HepG2 (cell line): Measurements from ENCODE around the gene GGCT. TPM values are rescaled to one million over a fixed set of nuclear protein-coding genes. Genes with fewer than 3 reads are reported as not detected.
A peak's percentile ranks its signal among the peaks of the same experiment; 100 is the strongest.

ENCODE experiments used
- ATAC-seq: fragments of 200-7000 bp; cut with Tn5 transposase; 3 replicates; pipeline ENCODE4 v1.9.1; 2020; ENCODE audit warnings: mild to moderate bottlenecking, moderate library complexity
- BruUV-seq: library from RNA; stranded (reverse); fragments of 400-500 nt; replicated peaks from 2 replicates; lab custom pipeline; 2021; lab: Mats Ljungman, UMichigan
- CTCF ChIA-PET: fragments of 300-600 bp; formaldehyde crosslinking; extraction: SDS; loops from one replicate; lab custom pipeline; 2021; ENCODE audit warnings: low total read pairs, inconsistent platforms, low intra/inter-chr PET ratio; lab: Yijun Ruan, JAX
- POLR2A ChIA-PET: fragments of 350-600 bp; sonication (Branson Sonifier 250); formaldehyde crosslinking; loops from one replicate; lab custom pipeline; 2020; ENCODE audit warnings: antibody characterized with exemption, inconsistent platforms; lab: Yijun Ruan, JAX
- DNase-seq: peaks from one replicate; pipeline ENCODE4 v3.0.0-alpha.2; 2015; ENCODE audit warnings: low spot score
- FAIRE-seq: peaks from 3 replicates; lab custom pipeline; 2011; peaks lifted over from hg19 to GRCh38; lab: Jason Lieb, UNC
- H2AFZ ChIP-seq: one replicate; pipeline ENCODE4 v1.6.1; 2011; ENCODE audit warnings: low read length, inconsistent platforms
- H3K27ac ChIP-seq: fragments of 300-600 bp; 3 replicates; pipeline ENCODE4 v1.8.0; 2011; ENCODE audit warnings: mixed run types, mild to moderate bottlenecking, mixed read lengths, low read length, inconsistent platforms; ENCODE audit not compliant: insufficient read depth; ENCODE audit errors: extremely low read length
- H3K27me3 ChIP-seq, 2 experiments: fragments of 200-600 bp in 1 of 2; 2 replicates in 1 of 2; 3 replicates in 1 of 2; pipeline versions ENCODE4 v1.6.0 to v1.8.0; 2011; ENCODE audit warnings: low read length in 2 of 2, mild to moderate bottlenecking in 2 of 2, moderate library complexity in 2 of 2, inconsistent platforms in 1 of 2; ENCODE audit not compliant: insufficient read depth in 2 of 2, control insufficient read depth in 1 of 2
- H3K36me3 ChIP-seq, 2 experiments: fragments of 200-600 bp in 1 of 2; replicated peaks in 1 of 2; 2 replicates in 1 of 2; 3 replicates in 1 of 2; pipeline versions ENCODE4 v1.5.1 to v1.8.0; 2011; ENCODE audit warnings: low read length in 2 of 2, inconsistent platforms in 1 of 2; ENCODE audit not compliant: insufficient read depth in 2 of 2, control insufficient read depth in 1 of 2
- H3K4me1 ChIP-seq: 2 replicates; pipeline ENCODE4 v1.5.1; 2012; ENCODE audit warnings: low read length, inconsistent platforms; ENCODE audit not compliant: insufficient read depth
- H3K4me2 ChIP-seq: 2 replicates; pipeline ENCODE4 v1.6.0; 2011; ENCODE audit warnings: low read depth, low read length, inconsistent platforms
- H3K4me3 ChIP-seq, 3 experiments: fragments of 200-600 bp in 1 of 3; sonication (generic), shearing (Covaris generic) in 1 of 3; replicated peaks in 1 of 3; 2 replicates each; pipeline ENCODE4 v1.5.1; 2011 to 2016; ENCODE audit warnings: low read length in 3 of 3, inconsistent platforms in 2 of 3, low read depth in 2 of 3, mild to moderate bottlenecking in 2 of 3, control low read depth in 1 of 3, mixed read lengths in 1 of 3; ENCODE audit not compliant: insufficient read depth in 1 of 3
- H3K79me2 ChIP-seq: one replicate; pipeline ENCODE4 v1.6.1; 2011; ENCODE audit warnings: low read length, inconsistent platforms; ENCODE audit not compliant: insufficient read depth
- H3K9ac ChIP-seq: 2 replicates; pipeline ENCODE4 v1.6.0; 2011; ENCODE audit warnings: mild to moderate bottlenecking, low read depth, low read length, inconsistent platforms; ENCODE audit not compliant: insufficient read depth
- H3K9me3 ChIP-seq: 2 replicates; pipeline ENCODE4 v1.5.1; 2012; ENCODE audit warnings: mild to moderate bottlenecking, low read length
- H4K20me1 ChIP-seq: 2 replicates; pipeline ENCODE4 v1.6.0; 2011; ENCODE audit warnings: inconsistent platforms, mild to moderate bottlenecking, low read length, moderate library complexity; ENCODE audit not compliant: insufficient read depth
- ARID2 ChIP-seq: sonication (generic); formaldehyde crosslinking; IDR thresholded peaks from 2 replicates; pipeline ENCODE4 v1.8.1; 2022; ENCODE audit warnings: mild to moderate bottlenecking, missing genetic modification reagents, borderline replicate concordance
- ELF1 ChIP-seq: sonication (generic); formaldehyde crosslinking; IDR thresholded peaks from 2 replicates; pipeline ENCODE4 v1.4.0; 2020; ENCODE audit warnings: missing genetic modification reagents
- HNF4A ChIP-seq: sonication (generic); formaldehyde crosslinking; IDR thresholded peaks from 2 replicates; pipeline ENCODE4 v1.4.0; 2020; ENCODE audit warnings: missing genetic modification reagents
- KLF6 ChIP-seq: IDR thresholded peaks from 2 replicates; pipeline ENCODE4 v1.8.0; 2016; ENCODE audit warnings: missing biosample characterization, missing genetic modification reagents
- SOX6 ChIP-seq, 2 experiments: fragments of 450-650 bp in 1 of 2; sonication (generic) in 1 of 2; formaldehyde crosslinking in 1 of 2; IDR thresholded peaks; 2 replicates each; pipeline versions ENCODE4 v1.4.0 to v1.6.1; 2017 to 2020; ENCODE audit warnings: antibody characterized with exemption in 1 of 2, mild to moderate bottlenecking in 1 of 2, missing genetic modification reagents in 1 of 2
- XBP1 ChIP-seq: sonication (generic); formaldehyde crosslinking; IDR thresholded peaks from 2 replicates; pipeline ENCODE4 v1.5.0; 2020; ENCODE audit warnings: missing genetic modification reagents
- ZFP90 ChIP-seq: sonication (generic); formaldehyde crosslinking; IDR thresholded peaks from 2 replicates; pipeline ENCODE4 v1.8.0; 2022; ENCODE audit warnings: missing genetic modification reagents, mild to moderate bottlenecking, inconsistent platforms, borderline replicate concordance
- ZNF20 ChIP-seq: sonication (generic); formaldehyde crosslinking; IDR thresholded peaks from 2 replicates; pipeline ENCODE4 v1.4.0; 2020; ENCODE audit warnings: mild to moderate bottlenecking, moderate library complexity, missing genetic modification reagents
- ZNF543 ChIP-seq: sonication (generic); formaldehyde crosslinking; IDR thresholded peaks from 2 replicates; pipeline ENCODE4 v1.4.0; 2020; ENCODE audit warnings: mild to moderate bottlenecking, missing genetic modification reagents
- ZNF652 ChIP-seq: IDR thresholded peaks from 2 replicates; pipeline ENCODE4 v1.6.1; 2016; ENCODE audit warnings: low read depth, borderline replicate concordance
- ZNF792 ChIP-seq: IDR thresholded peaks from 2 replicates; pipeline ENCODE4 v1.6.1; 2016
- in situ Hi-C: cut with HindIII; loops from 2 replicates; pipeline ENCODE4 v1.10.0; 2017; ENCODE audit warnings: low pct_unique_long_range_greater_than_20kb; ENCODE audit not compliant: extremely low pct_ligation_motif_present
- intact Hi-C: fragments of 100-400 bp; cut with micrococcal nuclease; formaldehyde crosslinking; loops from one replicate; pipeline ENCODE4 v1.10.0; 2022; ENCODE audit not compliant: unreplicated experiment
- polyA plus RNA-seq, 8 experiments: library from polyadenylated mRNA; depleted of rRNA in 3 of 8; stranded (reverse) in 7 of 8; unstranded in 1 of 8; fragments of >200 nt; fragmentation: Illumina TruSeq in 4 of 8; extraction: Trizol in 4 of 8; gene quantifications; 2 replicates each; pipeline versions ENCODE4 v1.2.1 to v1.2.3, GENCODE V29; 2011 to 2016; ENCODE audit warnings: low read depth in 4 of 8, missing spikeins in 1 of 8, mixed read lengths in 1 of 8; ENCODE audit not compliant: insufficient read depth in 1 of 8
- total RNA-seq, 5 experiments: library from RNA; depleted of rRNA; stranded (reverse); fragments of >200 nt; fragmentation: Illumina TruSeq; extraction: Trizol; gene quantifications; 2 replicates each; pipeline ENCODE4 v1.2.3, GENCODE V29; 2016; ENCODE audit warnings: low read depth in 1 of 5
- TF ChIP-seq, protein P1 (sequence below): sonication (generic); IDR thresholded peaks from 2 replicates; pipeline ENCODE4 v1.6.1; 2016; ENCODE audit warnings: low read depth, borderline replicate concordance
- TF ChIP-seq, protein P2 (sequence below), 2 experiments: sonication (generic) in 1 of 2; formaldehyde crosslinking in 1 of 2; IDR thresholded peaks; 2 replicates each; pipeline versions ENCODE4 v1.5.1 to v1.6.1; 2011 to 2020; ENCODE audit warnings: borderline replicate concordance in 1 of 2, low read depth in 1 of 2, low read length in 1 of 2, mild to moderate bottlenecking in 1 of 2, missing genetic modification reagents in 1 of 2, moderate library complexity in 1 of 2
- TF ChIP-seq, protein P3 (sequence below): sonication (generic); formaldehyde crosslinking; conservative IDR thresholded peaks from 2 replicates; pipeline ENCODE4 v1.4.0; 2020; ENCODE audit warnings: mild to moderate bottlenecking, missing genetic modification reagents, moderate library complexity
- TF ChIP-seq, protein P4 (sequence below): sonication (generic); formaldehyde crosslinking; IDR thresholded peaks from 2 replicates; pipeline ENCODE4 v1.4.0; 2020; ENCODE audit warnings: missing genetic modification reagents, mild to moderate bottlenecking, borderline replicate concordance

Gene GGCT
- total and polyA plus RNA-seq, 2 of the 13 experiments (the other 11 are each of a cell fraction or from before 2014, with no cell fraction given) = 19.5 to 78.3 TPM

DNA sequence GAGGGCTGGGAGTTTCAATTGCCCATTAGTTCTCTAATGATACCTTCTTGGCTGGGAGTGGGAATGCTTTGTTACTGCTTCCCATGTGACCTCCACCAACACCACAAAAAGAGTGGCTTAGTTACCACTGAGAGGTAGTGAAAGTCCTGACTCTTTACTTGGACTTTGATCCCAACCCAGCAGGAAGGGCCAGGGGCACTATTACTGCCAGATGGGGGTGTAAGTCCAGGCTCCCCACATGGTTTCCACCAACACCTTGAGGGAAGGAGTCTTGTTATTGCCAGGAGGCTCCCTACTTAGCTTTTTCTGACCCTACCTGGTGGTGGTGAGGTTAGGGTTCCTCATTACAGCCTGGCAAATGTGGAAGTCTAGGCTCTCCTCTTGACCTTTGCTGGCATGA is 11.4 kb downstream of the GGCT start (continued):
- peak; percentile 73 for TF ChIP-seq HNF4A (CRISPR knock-in tag)

DNA sequence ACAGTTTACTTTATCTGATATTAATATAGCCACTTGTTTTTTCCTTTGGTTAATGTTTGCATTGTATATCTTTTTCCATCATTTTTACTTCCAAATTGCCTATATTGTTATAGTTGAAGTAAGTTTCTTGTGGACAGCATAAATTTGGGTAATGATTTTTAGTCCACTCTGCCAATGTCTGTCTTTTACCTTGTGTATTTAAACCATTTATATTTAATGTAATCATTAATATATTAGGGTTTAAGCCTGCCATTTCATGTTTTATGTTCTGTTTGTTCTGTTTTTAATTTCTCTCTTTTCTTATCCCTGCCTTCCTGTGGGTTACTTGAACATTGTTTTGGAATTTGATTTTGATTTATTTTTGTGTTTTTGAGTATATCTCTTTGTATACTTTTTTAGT is 13.2 kb downstream of the GGCT start:
- H3K79me2 ChIP-seq = no peaks in the 10 kb centered on the region
- FAIRE-seq = no peak
- H3K4me2 ChIP-seq = no peak overlapping the region
- no peak overlapping the region for H3K9ac ChIP-seq
- DNase-seq = no peak
- H3K27me3 ChIP-seq = no peaks in the 10 kb centered on the region
- H3K36me3 ChIP-seq = no peaks in the 10 kb centered on the region
- no peaks in the 10 kb centered on the region for H4K20me1 ChIP-seq
- no peak for ATAC-seq
- H3K27ac ChIP-seq = no peak overlapping the region
- H2AFZ ChIP-seq = no peak overlapping the region
- BruUV-seq = no TSS peak
- no peak overlapping the region for H3K4me3 ChIP-seq
- in situ Hi-C loops (no loop called here), intact Hi-C loops (no loop called here)
- peaks cover 11% of the 10 kb centered on the region for H3K4me1 ChIP-seq
- no peaks in the 10 kb centered on the region for H3K9me3 ChIP-seq
- ChIA-PET POLR2A (no interaction called here), CTCF (no interaction called here)
- TF ChIP-seq, protein P1, sequence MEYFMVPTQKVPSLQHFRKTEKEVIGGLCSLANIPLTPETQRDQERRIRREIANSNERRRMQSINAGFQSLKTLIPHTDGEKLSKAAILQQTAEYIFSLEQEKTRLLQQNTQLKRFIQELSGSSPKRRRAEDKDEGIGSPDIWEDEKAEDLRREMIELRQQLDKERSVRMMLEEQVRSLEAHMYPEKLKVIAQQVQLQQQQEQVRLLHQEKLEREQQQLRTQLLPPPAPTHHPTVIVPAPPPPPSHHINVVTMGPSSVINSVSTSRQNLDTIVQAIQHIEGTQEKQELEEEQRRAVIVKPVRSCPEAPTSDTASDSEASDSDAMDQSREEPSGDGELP = no peak
- TF ChIP-seq, protein P2, sequence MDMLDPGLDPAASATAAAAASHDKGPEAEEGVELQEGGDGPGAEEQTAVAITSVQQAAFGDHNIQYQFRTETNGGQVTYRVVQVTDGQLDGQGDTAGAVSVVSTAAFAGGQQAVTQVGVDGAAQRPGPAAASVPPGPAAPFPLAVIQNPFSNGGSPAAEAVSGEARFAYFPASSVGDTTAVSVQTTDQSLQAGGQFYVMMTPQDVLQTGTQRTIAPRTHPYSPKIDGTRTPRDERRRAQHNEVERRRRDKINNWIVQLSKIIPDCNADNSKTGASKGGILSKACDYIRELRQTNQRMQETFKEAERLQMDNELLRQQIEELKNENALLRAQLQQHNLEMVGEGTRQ (IDR thresholded peaks at IDR 0.05; ENCODE audit: low read depth, low read length) = no peak
- TF ChIP-seq, protein P2 (CRISPR knock-in tag; IDR thresholded peaks at IDR 0.05; ENCODE audit: borderline replicate concordance) = no peak
- TF ChIP-seq ZNF652 (CRISPR knock-in tag) (no peak), XBP1 (no peak), ARID2 (CRISPR knock-in tag) (no peak), ZNF792 (CRISPR knock-in tag) (no peak), KLF6 (no peak), ZFP90 (no peak), ELF1 (CRISPR knock-in tag) (no peak), ZNF543 (CRISPR knock-in tag) (no peak), ZNF20 (CRISPR knock-in tag) (no peak), SOX6 (IDR thresholded peaks at IDR 0.05) (no peak), SOX6 (CRISPR knock-in tag; IDR thresholded peaks at IDR 0.05) (no peak)
- TF ChIP-seq, protein P3, sequence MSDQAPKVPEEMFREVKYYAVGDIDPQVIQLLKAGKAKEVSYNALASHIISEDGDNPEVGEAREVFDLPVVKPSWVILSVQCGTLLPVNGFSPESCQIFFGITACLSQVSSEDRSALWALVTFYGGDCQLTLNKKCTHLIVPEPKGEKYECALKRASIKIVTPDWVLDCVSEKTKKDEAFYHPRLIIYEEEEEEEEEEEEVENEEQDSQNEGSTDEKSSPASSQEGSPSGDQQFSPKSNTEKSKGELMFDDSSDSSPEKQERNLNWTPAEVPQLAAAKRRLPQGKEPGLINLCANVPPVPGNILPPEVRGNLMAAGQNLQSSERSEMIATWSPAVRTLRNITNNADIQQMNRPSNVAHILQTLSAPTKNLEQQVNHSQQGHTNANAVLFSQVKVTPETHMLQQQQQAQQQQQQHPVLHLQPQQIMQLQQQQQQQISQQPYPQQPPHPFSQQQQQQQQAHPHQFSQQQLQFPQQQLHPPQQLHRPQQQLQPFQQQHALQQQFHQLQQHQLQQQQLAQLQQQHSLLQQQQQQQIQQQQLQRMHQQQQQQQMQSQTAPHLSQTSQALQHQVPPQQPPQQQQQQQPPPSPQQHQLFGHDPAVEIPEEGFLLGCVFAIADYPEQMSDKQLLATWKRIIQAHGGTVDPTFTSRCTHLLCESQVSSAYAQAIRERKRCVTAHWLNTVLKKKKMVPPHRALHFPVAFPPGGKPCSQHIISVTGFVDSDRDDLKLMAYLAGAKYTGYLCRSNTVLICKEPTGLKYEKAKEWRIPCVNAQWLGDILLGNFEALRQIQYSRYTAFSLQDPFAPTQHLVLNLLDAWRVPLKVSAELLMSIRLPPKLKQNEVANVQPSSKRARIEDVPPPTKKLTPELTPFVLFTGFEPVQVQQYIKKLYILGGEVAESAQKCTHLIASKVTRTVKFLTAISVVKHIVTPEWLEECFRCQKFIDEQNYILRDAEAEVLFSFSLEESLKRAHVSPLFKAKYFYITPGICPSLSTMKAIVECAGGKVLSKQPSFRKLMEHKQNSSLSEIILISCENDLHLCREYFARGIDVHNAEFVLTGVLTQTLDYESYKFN (CRISPR knock-in tag) = no peak
- TF ChIP-seq, protein P4, sequence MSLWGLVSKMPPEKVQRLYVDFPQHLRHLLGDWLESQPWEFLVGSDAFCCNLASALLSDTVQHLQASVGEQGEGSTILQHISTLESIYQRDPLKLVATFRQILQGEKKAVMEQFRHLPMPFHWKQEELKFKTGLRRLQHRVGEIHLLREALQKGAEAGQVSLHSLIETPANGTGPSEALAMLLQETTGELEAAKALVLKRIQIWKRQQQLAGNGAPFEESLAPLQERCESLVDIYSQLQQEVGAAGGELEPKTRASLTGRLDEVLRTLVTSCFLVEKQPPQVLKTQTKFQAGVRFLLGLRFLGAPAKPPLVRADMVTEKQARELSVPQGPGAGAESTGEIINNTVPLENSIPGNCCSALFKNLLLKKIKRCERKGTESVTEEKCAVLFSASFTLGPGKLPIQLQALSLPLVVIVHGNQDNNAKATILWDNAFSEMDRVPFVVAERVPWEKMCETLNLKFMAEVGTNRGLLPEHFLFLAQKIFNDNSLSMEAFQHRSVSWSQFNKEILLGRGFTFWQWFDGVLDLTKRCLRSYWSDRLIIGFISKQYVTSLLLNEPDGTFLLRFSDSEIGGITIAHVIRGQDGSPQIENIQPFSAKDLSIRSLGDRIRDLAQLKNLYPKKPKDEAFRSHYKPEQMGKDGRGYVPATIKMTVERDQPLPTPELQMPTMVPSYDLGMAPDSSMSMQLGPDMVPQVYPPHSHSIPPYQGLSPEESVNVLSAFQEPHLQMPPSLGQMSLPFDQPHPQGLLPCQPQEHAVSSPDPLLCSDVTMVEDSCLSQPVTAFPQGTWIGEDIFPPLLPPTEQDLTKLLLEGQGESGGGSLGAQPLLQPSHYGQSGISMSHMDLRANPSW (CRISPR knock-in tag) = no peak
